ENCODE measurements around the gene ST6GALNAC5. TPM values are rescaled to one million over a fixed set of nuclear protein-coding genes. Genes with fewer than 3 reads are reported as not detected.
A peak's percentile ranks its signal among the peaks of the same experiment; 100 is the strongest.

ST6GALNAC5 gene
- total RNA-seq, 1 donor from 2014 or later: 9.5 TPM

DNA sequence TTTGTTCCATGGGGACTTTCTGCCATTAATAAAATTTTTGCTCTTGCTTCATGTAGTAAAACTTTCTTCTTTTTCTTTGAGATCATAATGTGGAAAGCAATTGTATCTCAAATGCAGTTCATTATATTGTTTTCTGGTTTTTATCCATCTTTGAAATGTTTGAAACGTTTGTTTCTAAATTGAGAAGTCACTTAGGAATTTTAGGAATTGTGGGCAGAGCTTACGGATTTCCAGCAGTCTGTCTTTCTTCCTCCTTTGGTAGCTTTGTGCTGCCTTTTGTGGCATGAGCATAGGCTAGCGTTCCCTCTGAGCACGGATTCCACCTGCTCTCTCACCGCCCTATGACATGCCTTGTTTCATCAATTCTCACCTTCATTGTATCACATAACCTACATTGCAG, 2.9 kb upstream of the ST6GALNAC5 start:
- Mint-ChIP-seq H3K27ac (no peak overlapping the region), H3K27me3 (peaks cover 50% of the 10 kb centered on the region), H3K36me3 (ENCODE audit: insufficient read depth) (no peaks in the 10 kb centered on the region), H3K4me1 (ENCODE audit: low read depth) (peaks cover 2% of the 10 kb centered on the region), H3K4me3 (ENCODE audit: low read depth) (no peak overlapping the region), H3K9me3 (ENCODE audit: low read depth) (no peaks in the 10 kb centered on the region)
- DNase-seq (ENCODE audit: low spot score, unreplicated experiment): no peak
- TF ChIP-seq, protein P1, sequence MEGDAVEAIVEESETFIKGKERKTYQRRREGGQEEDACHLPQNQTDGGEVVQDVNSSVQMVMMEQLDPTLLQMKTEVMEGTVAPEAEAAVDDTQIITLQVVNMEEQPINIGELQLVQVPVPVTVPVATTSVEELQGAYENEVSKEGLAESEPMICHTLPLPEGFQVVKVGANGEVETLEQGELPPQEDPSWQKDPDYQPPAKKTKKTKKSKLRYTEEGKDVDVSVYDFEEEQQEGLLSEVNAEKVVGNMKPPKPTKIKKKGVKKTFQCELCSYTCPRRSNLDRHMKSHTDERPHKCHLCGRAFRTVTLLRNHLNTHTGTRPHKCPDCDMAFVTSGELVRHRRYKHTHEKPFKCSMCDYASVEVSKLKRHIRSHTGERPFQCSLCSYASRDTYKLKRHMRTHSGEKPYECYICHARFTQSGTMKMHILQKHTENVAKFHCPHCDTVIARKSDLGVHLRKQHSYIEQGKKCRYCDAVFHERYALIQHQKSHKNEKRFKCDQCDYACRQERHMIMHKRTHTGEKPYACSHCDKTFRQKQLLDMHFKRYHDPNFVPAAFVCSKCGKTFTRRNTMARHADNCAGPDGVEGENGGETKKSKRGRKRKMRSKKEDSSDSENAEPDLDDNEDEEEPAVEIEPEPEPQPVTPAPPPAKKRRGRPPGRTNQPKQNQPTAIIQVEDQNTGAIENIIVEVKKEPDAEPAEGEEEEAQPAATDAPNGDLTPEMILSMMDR (IDR thresholded peaks at IDR 0.05; ENCODE audit: unreplicated experiment): no peak

GRCh38 chr1:76865696-76866286, 1.5 kb upstream of the ST6GALNAC5 start:
- no peaks in the 10 kb centered on the region for H3K36me3 Mint-ChIP-seq (ENCODE audit: insufficient read depth)
- no peak for DNase-seq (ENCODE audit: low spot score, unreplicated experiment)
- peaks cover 8% of the 10 kb centered on the region for H3K4me1 Mint-ChIP-seq (ENCODE audit: low read depth)
- H3K27me3 Mint-ChIP-seq: peaks cover 52% of the 10 kb centered on the region
- TF ChIP-seq, protein P1 (IDR thresholded peaks at IDR 0.05; ENCODE audit: unreplicated experiment): no peak
- H3K9me3 Mint-ChIP-seq (ENCODE audit: low read depth): no peaks in the 10 kb centered on the region
- H3K27ac Mint-ChIP-seq: no peak overlapping the region
- H3K4me3 Mint-ChIP-seq (ENCODE audit: low read depth): no peak overlapping the region

- Mint-ChIP-seq H3K27me3 (peaks cover 57% of the 10 kb centered on the region), H3K4me3 (ENCODE audit: low read depth) (peak overlapping the region; percentile 28), H3K27ac (no peak overlapping the region), H3K4me1 (ENCODE audit: low read depth) (peaks cover 8% of the 10 kb centered on the region), H3K36me3 (ENCODE audit: insufficient read depth) (no peaks in the 10 kb centered on the region), H3K9me3 (ENCODE audit: low read depth) (no peaks in the 10 kb centered on the region)
- no peak for DNase-seq (ENCODE audit: low spot score, unreplicated experiment)
- TF ChIP-seq, protein P1 (IDR thresholded peaks at IDR 0.05; ENCODE audit: unreplicated experiment): no peak
Observed at GRCh38 chr1:76866566-76866965, 714 bp upstream of the ST6GALNAC5 start.

DNA sequence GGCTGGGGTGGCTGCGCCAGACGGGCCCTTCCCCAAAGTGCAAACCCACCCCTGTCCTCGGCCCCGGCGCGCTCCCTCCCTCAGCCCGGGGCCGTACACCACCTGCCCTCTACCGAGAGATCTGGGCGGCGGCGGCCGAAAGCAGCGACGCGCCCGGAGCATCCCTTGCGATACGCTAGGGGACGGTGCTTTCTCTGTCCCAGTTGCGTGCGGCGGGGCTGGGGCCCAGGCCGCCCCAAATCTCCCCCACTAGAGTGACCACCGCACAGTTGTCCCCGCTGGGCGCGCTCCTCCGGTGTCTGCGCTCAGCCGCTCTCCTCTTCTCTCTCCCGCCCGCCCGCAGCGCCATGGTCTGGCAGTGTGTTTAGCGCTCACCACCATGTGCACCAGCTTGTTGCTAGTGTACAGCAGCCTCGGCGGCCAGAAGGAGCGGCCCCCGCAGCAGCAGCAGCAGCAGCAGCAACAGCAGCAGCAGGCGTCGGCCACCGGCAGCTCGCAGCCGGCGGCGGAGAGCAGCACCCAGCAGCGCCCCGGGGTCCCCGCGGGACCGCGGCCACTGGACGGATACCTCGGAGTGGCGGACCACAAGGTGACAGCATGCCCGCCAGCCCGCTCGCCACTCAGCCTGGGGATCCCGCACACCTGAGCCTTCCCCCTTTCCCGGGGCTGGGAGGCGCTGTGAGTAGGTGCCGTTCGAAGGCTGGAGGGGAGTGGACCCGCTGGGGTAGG, 1.0 kb downstream of the ST6GALNAC5 start:
- Mint-ChIP-seq H3K9me3 (ENCODE audit: low read depth) (peaks cover 4% of the 10 kb centered on the region), H3K4me1 (ENCODE audit: low read depth) (peaks cover 8% of the 10 kb centered on the region), H3K4me3 (ENCODE audit: low read depth) (peak overlapping the region; percentile 85), H3K36me3 (ENCODE audit: insufficient read depth) (no peaks in the 10 kb centered on the region), H3K27me3 (peaks cover 52% of the 10 kb centered on the region), H3K27ac (no peak overlapping the region)
- DNase-seq (ENCODE audit: low spot score, unreplicated experiment): peak; percentile 37
- TF ChIP-seq, protein P1 (IDR thresholded peaks at IDR 0.05; ENCODE audit: unreplicated experiment): no peak

DNA sequence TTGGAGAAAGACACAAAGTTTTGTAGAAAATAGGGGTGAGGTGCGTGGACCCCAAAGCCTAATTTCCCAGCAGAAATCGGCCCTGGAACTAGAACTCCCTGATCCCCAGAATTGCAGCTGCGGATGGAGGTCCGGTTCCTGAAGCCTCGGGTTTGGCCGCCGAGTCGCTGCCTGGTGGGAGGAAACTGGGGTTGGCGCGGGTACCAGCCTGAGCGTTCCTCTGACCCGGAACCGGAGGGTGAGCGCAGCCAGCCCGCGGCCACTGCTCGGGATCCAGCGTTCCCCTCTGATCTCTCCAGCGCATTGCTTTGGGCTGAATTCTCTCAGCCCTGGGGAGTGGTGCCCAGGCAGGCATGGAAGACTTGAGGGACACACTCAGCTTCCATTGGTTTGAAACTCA, 1.6 kb downstream of the ST6GALNAC5 start:
- peaks cover 8% of the 10 kb centered on the region for H3K4me1 Mint-ChIP-seq (ENCODE audit: low read depth)
- TF ChIP-seq, protein P1 (IDR thresholded peaks at IDR 0.05; ENCODE audit: unreplicated experiment): no peak
- peaks cover 4% of the 10 kb centered on the region for H3K9me3 Mint-ChIP-seq (ENCODE audit: low read depth)
- no peak overlapping the region for H3K27ac Mint-ChIP-seq
- DNase-seq (ENCODE audit: low spot score, unreplicated experiment): peak; percentile 16
- H3K4me3 Mint-ChIP-seq (ENCODE audit: low read depth): peak overlapping the region; percentile 85
- H3K36me3 Mint-ChIP-seq (ENCODE audit: insufficient read depth): no peaks in the 10 kb centered on the region
- H3K27me3 Mint-ChIP-seq: peaks cover 52% of the 10 kb centered on the region

Measured in progenitor cell of endocrine pancreas (in vitro differentiated cells).